ENCODE data around the gene EIF4EBP3.

The EIF4EBP3 gene

DNA sequence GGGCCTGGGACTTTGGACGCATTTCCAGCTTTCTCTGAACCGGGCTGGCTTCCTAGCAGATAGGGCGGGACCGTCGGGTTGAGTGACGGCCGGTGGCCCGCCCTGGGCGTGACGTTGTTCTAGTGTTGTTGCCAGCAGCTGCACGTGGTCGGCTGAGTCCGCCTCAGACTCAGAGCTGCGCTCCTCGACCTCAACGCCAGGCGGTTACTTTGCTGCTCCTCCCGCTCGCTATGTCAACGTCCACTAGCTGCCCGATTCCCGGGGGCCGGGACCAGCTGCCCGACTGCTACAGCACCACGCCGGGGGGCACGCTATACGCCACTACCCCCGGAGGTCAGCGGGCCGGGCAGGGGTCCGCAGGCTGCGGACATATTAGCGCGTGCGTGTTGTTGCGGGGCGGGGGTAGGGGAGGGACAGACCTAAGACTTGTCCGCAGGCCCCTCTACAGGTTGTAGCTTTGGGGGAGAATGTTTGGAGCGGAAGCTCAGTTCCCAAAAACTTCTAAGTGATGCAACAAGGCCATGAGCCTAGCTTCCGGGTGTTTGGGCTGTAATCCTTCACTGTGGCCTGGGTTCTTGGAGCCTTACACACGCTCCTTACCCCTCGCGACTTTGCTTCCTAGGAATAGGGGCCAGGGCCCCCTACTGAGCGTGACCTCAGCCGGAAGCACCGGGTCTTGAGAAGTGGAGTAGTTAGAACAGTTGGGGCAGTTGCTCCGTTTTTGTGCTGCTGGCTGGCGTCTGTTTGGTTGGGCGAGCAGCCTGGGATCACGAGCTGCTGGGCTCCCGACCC lies at the start of gene EIF4EBP3:
Gene EIF4EBP3, plus strand, starts transcription at position 155 of the 792 bp plus-strand sequence. Its CDS starts 76 bp downstream, at position 231.
- DNase-seq: peak; percentile 87

GRCh38 chr5:140497897-140498296 lies 49.6 kb upstream of the EIF4EBP3 start:
- no peak for DNase-seq

GRCh38 chr5:140498591-140498990 lies 48.9 kb upstream of the EIF4EBP3 start:
- no peak for DNase-seq

DNA sequence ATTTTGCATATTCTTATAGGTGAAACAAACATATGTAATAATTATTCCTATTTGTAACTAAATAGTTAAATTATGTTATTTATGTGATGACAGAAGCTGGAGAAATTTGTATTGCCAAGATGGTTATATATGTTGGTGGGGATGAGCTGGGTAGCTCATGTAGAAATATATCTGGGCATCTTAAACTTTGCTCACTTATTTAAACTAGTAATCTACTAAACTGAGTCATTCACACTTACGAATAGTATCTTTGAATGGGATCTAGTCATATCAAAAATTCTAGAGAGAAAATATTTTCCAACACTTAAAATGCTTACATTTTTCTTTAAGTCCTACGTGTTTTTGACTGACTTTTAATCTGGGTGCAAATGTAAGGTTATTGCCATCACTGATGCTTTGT lies 44.6 kb upstream of the EIF4EBP3 start:
- DNase-seq: no peak

- no peak for DNase-seq
Measured at GRCh38 chr5:140509898-140510297, 37.6 kb upstream of the EIF4EBP3 start.

DNA sequence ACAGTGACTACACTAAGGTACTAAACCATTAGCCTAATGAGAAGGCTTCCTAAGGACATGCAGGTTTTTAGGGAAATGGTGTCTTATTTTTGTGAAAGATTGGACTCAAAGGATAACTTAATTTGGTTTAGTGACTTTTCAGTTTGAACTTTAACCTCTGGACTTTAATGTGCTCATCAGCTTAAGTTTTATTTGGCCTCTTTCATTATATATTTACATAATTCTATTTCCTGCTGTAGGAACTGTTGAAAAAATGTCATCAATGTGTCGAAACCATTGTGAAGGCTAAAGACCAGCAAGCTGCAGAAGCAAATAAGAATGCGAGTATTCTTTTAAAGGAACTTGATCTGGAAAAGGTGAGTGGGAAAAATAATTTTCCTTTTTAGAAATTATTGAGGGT lies 34.3 kb upstream of the EIF4EBP3 start:
- DNase-seq: no peak

DNA sequence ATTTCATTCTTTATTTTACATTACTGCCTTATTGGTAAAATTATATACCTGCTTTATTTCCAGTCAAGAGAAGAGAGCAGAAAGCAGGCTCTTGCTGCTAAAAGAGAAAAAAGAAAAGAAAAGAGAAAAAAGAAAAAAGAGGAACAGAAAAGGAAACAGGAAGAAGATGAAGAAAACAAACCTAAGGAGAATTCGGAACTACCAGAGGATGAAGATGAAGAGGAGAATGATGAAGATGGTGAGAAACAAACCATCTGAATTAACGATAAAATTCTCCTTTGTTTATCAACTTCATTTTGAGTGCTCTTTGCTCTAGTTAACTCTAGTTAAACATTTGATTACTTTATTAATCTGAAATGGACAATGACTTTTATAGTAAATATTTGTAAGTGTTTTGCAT lies 23.5 kb upstream of the EIF4EBP3 start:
- DNase-seq: no peak

GRCh38 chr5:140540227-140540626 lies 7.2 kb upstream of the EIF4EBP3 start:
- no peak for DNase-seq

GRCh38 chr5:140542972-140543371 lies 4.5 kb upstream of the EIF4EBP3 start:
- DNase-seq: no peak

DNA sequence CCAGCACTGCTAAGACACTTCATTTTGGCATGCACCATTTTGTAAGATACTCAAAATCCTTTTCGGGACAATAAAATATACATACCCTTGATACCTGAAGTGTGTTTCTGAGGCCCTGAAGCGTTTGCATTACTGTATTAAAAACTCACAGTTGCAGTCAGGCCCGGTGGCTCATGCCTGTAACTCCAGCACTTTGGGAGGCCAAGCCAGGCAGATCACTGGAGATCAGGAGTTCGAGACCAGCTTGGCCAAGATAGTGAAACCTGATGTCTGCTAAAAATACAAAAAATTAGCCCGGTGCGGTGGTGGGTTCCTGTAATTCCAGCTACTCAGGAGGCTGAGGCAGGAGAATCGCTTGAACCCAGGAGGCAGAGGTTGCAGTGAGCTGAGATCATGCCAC lies 2.5 kb upstream of the EIF4EBP3 start:
- no peak for DNase-seq

- no peak for DNase-seq
Measured at GRCh38 chr5:140545606-140546005, 1.9 kb upstream of the EIF4EBP3 start.

DNA sequence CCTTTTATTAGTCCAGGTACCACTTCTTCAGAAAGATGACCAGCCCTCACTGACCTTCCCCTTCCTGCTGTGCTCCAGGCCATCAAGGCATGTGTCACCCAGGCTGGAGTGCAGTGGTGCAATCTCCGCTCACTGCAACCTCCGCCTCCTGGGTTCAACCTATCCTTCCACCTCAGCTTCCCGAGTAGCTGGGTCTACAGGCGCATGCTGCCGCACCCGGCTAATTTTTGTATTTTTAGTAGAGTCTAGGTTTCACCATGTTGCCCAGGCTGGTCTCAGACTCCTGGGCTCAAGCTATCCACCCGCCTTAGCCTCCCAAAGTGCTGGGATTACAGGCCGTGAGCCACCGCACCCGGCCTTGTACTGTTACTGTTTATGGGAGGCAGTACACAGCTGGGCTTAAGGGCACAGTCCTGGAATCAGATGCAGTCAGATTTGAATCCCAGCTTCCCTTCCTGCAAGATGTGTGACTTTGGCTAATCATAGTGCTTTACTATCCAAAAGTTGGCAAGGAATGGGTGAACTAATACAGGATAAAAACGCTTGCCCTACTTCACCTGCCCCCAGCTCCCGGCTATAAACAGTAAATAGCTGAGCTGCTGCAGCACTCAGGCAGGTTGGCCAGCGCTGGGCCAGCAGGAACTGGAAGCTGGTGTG lies 483 bp upstream of the EIF4EBP3 start:
- no peak for DNase-seq

- DNase-seq: no peak
Measured at GRCh38 chr5:140548300-140548688, 832 bp downstream of the EIF4EBP3 start.

- no peak for DNase-seq
Measured at GRCh38 chr5:140548791-140549190, 1.3 kb downstream of the EIF4EBP3 start.

GRCh38 chr5:140549237-140550144 lies 2.0 kb downstream of the EIF4EBP3 start:
- no peak for DNase-seq

GRCh38 chr5:140550147-140551079 lies 3.0 kb downstream of the EIF4EBP3 start:
- DNase-seq: no peak

DNA sequence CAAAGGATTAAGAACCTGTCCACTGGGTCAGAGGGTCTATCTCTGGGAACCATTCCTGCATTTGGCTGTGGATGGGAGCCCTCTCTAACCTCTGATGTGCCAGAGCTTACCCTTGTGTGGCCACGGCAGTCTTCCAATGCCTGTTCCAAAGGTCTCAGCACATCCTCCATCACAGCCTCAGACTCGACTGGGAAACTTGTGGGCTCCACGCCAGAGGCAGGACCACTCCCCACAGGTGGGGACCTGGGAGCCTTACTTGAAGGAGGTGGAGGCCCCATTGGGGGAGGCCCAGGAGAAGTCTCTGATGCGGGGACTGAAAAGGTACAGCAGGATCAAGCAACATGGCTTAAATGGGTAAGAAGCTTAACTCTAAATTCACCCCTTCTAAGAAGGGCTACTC lies 4.4 kb downstream of the EIF4EBP3 start:
- DNase-seq: no peak

DNA sequence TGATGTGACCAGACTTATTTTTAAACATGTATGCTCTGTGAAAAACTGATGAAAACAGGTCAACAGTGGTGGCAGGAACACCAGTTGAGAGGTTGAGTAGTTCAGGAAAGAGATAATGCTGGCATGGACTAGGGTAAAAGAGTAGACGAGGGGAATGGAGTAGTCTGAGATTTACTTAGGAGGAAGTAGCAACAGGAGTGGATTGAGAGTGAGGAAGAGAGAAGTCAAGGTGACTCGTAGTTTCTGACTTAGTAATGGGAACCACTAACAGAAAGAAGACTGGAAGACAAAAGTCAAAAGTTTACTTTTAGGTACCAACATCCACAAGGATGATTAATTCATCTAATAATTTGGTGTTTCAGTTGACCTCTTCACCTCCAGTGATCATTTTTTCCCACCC lies 6.2 kb downstream of the EIF4EBP3 start:
- no peak for DNase-seq

GRCh38 chr5:140554454-140554853 lies 7.0 kb downstream of the EIF4EBP3 start:
- DNase-seq: no peak

DNA sequence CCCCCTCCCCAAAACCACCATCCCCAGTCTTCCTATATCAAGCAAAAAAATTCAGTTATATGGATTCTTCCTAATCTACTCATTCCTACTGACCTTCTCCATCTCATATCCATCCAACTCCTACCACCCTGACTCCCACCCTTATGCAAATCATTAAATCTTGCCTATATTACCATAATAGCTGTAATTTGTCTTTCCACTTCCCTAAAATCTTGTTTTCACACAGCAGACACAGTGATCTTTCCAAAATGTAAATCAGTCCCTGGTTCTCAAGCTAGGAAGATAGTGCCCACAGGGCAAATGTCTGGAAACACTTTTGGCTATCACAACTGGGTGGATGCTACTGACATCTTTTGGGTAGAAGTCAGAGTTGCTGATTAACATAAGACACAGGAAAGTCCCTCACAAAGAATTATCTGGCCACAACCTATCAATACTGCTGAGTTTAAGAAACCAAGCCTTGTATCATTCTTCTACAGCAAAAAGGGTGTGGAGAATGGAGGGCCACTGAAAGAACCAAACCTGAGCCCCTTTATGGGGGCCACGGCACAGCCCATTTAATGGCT lies 8.4 kb downstream of the EIF4EBP3 start:
- DNase-seq: no peak

DNA sequence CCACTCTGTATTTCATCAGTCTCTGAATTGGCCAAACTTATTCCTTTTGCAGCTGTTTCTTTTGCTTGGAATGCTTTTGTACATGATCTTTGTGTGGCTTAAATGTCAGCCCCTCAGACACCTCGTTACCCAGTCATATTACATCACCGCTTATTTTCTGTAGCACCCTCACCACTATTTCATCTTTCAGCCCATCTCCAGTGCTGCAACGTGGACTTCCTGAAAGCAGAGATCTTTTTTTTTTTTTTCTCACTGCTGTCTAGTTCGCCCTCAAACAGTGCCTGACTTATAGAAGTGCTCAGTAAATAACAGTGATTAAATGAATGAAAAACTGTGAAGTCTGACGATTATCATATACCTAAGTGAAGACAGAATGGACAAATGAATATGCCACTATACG lies 9.0 kb downstream of the EIF4EBP3 start:
- DNase-seq: no peak

Data from activated CD4-positive, alpha-beta T cell treated with anti-CD3 and anti-CD28 coated beads, Interleukin-2, amount 50 U/mL, for 1 hour (primary cell).